DOHH2 (cell line): Measurements from ENCODE around the gene NRXN3.

Experiments used
- H3F3A ChIP-seq: fragments of 200-600 bp; sonication (generic), shearing (Covaris generic); 2 replicates; pipeline ENCODE4 v1.6.0; 2016; ENCODE audit warnings: antibody characterized with exemption, mild to moderate bottlenecking; ENCODE audit not compliant: control insufficient read depth, insufficient read depth
- H3K27ac ChIP-seq: fragments of 200-600 bp; sonication (generic); 2 replicates; pipeline ENCODE4 v1.5.1; 2014; ENCODE audit warnings: low read depth, mild to moderate bottlenecking, low read length, moderate library complexity
- H3K27me3 ChIP-seq: fragments of 200-600 bp; sonication (generic); 2 replicates; pipeline ENCODE4 v1.6.1; 2014; ENCODE audit warnings: mild to moderate bottlenecking, low read length, mixed read lengths; ENCODE audit not compliant: control insufficient read depth
- H3K36me3 ChIP-seq: fragments of 200-600 bp; sonication (generic); 2 replicates; pipeline ENCODE4 v1.6.1; 2014; ENCODE audit warnings: mild to moderate bottlenecking, low read length, moderate library complexity, mixed read lengths; ENCODE audit not compliant: control insufficient read depth
- H3K4me1 ChIP-seq: fragments of 200-600 bp; sonication (generic); 2 replicates; pipeline ENCODE4 v1.6.1; 2014; ENCODE audit warnings: mild to moderate bottlenecking, low read length, mixed read lengths; ENCODE audit not compliant: control insufficient read depth
- H3K4me2 ChIP-seq: fragments of 200-600 bp; sonication (generic); 2 replicates; pipeline ENCODE4 v1.6.0; 2014; ENCODE audit warnings: mild to moderate bottlenecking, low read length, moderate library complexity
- H3K4me3 ChIP-seq: fragments of 200-600 bp; sonication (generic); 2 replicates; pipeline ENCODE4 v1.5.1; 2014; ENCODE audit warnings: mild to moderate bottlenecking, low read length, mixed read lengths
- H3K79me2 ChIP-seq: fragments of 200-600 bp; sonication (generic); 2 replicates; pipeline ENCODE4 v1.6.1; 2014; ENCODE audit warnings: mild to moderate bottlenecking, low read length, mixed read lengths; ENCODE audit not compliant: control insufficient read depth
- H3K9me2 ChIP-seq: fragments of 200-600 bp; sonication (generic); replicated peaks from 2 replicates; pipeline ENCODE4 v1.6.1; 2014; ENCODE audit warnings: mild to moderate bottlenecking, low read length, mixed read lengths; ENCODE audit not compliant: control insufficient read depth
- H3K9me3 ChIP-seq: fragments of 200-600 bp; sonication (generic); 2 replicates; pipeline ENCODE4 v1.6.1; 2014; ENCODE audit warnings: antibody characterized with exemption, low read length, mixed read lengths; ENCODE audit not compliant: control insufficient read depth, insufficient read depth
- H4K20me1 ChIP-seq: fragments of 200-600 bp; sonication (generic); 2 replicates; pipeline ENCODE4 v1.6.0; 2014; ENCODE audit warnings: low read depth, mild to moderate bottlenecking, antibody characterized with exemption, low read length, moderate library complexity; ENCODE audit not compliant: control insufficient read depth, insufficient read depth
- EZH2phosphoT487 ChIP-seq: fragments of 200-600 bp; sonication (generic); IDR thresholded peaks from 2 replicates; pipeline ENCODE4 v1.6.1; 2017; ENCODE audit warnings: borderline replicate concordance, mild to moderate bottlenecking, antibody characterized with exemption, low read length, moderate library complexity, mixed read lengths
- TF ChIP-seq, protein P1 (sequence below): fragments of 200-600 bp; sonication (generic); IDR thresholded peaks from one replicate; pipeline ENCODE4 v1.5.1; 2014; ENCODE audit warnings: antibody characterized with exemption, mild to moderate bottlenecking, low read depth, low read length; ENCODE audit not compliant: poor library complexity, severe bottlenecking

Gene NRXN3

DNA sequence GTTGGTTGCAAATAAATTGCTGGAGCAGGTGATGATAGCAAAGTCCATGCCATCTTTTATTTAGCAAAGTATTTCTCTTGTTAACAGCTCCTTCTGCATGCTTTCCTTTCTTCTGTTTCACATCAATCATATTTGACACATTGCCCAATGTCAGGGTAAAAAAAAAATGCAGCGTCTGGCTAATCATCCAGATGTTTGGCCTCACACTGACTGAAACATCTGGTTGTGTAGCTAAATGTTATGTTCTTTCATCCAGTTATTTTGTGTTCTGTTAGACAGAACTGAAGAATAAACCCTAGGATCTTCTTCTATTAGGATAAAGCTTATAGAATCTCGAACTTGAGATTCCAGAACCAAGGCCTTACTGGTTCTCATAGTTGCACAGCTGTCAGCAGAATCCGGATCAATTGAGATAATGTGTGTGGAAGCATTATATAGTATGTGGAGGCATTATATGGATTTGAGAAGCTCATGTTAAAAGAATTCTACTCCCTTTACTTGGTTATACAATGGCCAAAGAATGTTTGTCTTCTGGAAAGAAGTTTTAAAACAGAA, 1182.0 kb downstream of the NRXN3 start:
- H3K27ac ChIP-seq: no peak overlapping the region
- H3K27me3 ChIP-seq: no peaks in the 10 kb centered on the region
- no peaks in the 10 kb centered on the region for H4K20me1 ChIP-seq
- no peaks in the 10 kb centered on the region for H3K36me3 ChIP-seq
- no peak overlapping the region for H3K4me2 ChIP-seq
- no peaks in the 10 kb centered on the region for H3F3A ChIP-seq
- no peak overlapping the region for H3K4me3 ChIP-seq
- H3K9me2 ChIP-seq: no peaks in the 10 kb centered on the region
- H3K79me2 ChIP-seq: no peaks in the 10 kb centered on the region
- TF ChIP-seq, protein P1, sequence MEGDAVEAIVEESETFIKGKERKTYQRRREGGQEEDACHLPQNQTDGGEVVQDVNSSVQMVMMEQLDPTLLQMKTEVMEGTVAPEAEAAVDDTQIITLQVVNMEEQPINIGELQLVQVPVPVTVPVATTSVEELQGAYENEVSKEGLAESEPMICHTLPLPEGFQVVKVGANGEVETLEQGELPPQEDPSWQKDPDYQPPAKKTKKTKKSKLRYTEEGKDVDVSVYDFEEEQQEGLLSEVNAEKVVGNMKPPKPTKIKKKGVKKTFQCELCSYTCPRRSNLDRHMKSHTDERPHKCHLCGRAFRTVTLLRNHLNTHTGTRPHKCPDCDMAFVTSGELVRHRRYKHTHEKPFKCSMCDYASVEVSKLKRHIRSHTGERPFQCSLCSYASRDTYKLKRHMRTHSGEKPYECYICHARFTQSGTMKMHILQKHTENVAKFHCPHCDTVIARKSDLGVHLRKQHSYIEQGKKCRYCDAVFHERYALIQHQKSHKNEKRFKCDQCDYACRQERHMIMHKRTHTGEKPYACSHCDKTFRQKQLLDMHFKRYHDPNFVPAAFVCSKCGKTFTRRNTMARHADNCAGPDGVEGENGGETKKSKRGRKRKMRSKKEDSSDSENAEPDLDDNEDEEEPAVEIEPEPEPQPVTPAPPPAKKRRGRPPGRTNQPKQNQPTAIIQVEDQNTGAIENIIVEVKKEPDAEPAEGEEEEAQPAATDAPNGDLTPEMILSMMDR: no peak
- TF ChIP-seq EZH2phosphoT487: no peak
- H3K9me3 ChIP-seq: no peaks in the 10 kb centered on the region
- H3K4me1 ChIP-seq: no peaks in the 10 kb centered on the region

DNA sequence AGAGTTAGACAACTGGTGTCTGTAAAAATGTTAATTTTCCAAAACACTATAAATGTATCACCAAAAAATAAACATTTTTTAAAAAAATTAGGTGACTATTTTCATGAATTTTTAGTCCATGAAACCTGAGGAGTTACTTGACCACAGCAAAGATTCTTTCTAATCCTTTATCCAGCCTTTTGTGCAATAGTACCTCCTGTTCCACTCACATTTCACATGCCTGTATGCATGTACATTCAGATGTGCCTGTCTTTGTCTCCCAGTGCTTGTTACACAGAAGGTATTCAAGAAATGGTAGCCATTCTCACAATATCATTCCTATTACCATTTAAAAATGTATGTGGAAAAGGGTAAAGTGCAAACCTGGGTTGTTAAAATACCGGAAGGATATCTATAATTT, 1184.2 kb downstream of the NRXN3 start:
- Histone ChIP-seq H3K79me2 (no peaks in the 10 kb centered on the region), H3K9me3 (no peaks in the 10 kb centered on the region), H3K27me3 (no peaks in the 10 kb centered on the region), H3K4me2 (no peak overlapping the region), H3K4me3 (no peak overlapping the region), H4K20me1 (no peaks in the 10 kb centered on the region), H3K36me3 (no peaks in the 10 kb centered on the region), H3K9me2 (no peaks in the 10 kb centered on the region), H3F3A (no peaks in the 10 kb centered on the region), H3K4me1 (no peaks in the 10 kb centered on the region), H3K27ac (no peak overlapping the region)
- TF ChIP-seq EZH2phosphoT487: no peak

DNA sequence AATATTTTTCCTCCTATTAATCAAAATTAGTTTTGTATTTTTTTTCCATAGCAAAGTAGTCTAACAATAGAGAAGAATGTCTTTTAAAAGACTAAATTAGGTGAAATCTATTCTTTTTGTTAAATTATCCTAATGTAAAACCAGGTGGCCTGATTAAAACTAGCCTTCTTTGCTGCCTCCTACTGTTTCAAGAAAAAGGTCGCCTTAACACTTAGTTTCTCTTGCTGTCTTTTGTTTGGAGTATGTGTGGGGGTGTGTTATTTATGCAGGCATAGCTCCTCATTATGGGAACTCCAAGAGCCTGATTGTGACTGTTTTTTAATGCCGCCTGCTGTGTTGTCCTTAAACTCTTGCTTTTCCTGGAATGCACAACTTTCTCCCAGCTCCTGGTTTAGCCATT, 1185.9 kb downstream of the NRXN3 start:
- Histone ChIP-seq H3K27ac (no peak overlapping the region), H4K20me1 (no peaks in the 10 kb centered on the region), H3K9me3 (no peaks in the 10 kb centered on the region), H3F3A (no peaks in the 10 kb centered on the region), H3K4me3 (no peak overlapping the region), H3K27me3 (no peaks in the 10 kb centered on the region), H3K9me2 (no peaks in the 10 kb centered on the region), H3K79me2 (no peaks in the 10 kb centered on the region), H3K36me3 (no peaks in the 10 kb centered on the region), H3K4me2 (no peak overlapping the region), H3K4me1 (no peaks in the 10 kb centered on the region)
- no peak for TF ChIP-seq EZH2phosphoT487

DNA sequence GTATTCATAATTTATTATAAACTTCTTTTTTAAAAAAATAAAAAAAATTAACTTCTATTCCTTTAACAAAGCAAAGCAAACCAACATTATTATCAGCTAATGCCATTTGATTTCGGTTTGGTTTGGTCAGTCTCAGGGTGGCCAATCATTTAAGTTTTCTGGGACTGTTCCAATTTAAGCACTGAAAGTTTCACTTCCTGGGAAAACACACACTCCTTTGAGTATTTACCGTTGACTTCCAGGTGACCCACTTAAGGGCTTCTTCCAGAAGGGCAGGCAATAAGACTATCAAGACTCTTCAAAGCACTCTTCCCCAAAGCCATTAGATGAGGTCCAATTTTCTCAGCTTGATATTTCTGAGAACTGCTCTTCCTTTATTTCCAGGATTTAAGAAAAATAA, 1187.1 kb downstream of the NRXN3 start:
- Histone ChIP-seq H3K4me3 (no peak overlapping the region), H3F3A (no peaks in the 10 kb centered on the region), H3K27ac (no peak overlapping the region), H3K9me2 (no peaks in the 10 kb centered on the region), H3K79me2 (no peaks in the 10 kb centered on the region), H3K4me2 (no peak overlapping the region), H4K20me1 (no peaks in the 10 kb centered on the region), H3K27me3 (no peaks in the 10 kb centered on the region), H3K4me1 (no peaks in the 10 kb centered on the region), H3K36me3 (no peaks in the 10 kb centered on the region), H3K9me3 (no peaks in the 10 kb centered on the region)
- TF ChIP-seq, protein P1: no peak
- TF ChIP-seq EZH2phosphoT487: no peak
